Fibroblast of the conjunctiva (primary cell): Measurements from ENCODE around the gene AQP12A.
"Not testable (repeated sequence)": the region's sequence is repeated elsewhere in the genome, so short reads cannot be mapped to it uniquely, and the experiment has no call there.

Experiments used
- DNase-seq: peaks from one replicate; pipeline ENCODE4 v3.0.0-alpha.2; 2010; ENCODE audit warnings: low read depth

AQP12A gene

GRCh38 chr2:240659883-240660282 is 31.8 kb upstream of the AQP12A start:
- not testable (repeated sequence) for DNase-seq

DNA sequence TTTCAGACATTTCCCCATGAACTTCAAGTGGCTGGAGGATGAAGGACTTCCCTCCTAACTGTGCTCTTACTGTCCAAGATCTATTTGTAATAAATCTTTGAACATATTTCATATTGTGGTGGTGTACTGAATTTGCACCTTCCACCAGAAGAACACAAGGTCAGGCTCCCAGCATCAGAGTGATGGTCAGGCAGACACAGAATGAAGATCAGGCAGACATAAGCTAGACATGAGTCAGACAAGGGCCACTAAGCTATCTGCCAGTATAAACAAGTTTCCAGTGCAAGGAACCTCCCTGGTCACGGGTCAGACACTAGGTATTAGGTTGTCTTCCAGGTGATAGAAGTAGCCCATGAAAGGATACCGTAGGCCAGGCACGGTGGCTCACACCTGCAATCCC is 29.0 kb upstream of the AQP12A start:
- no peak for DNase-seq

GRCh38 chr2:240663546-240664190 is 28.0 kb upstream of the AQP12A start:
- no peak for DNase-seq

- DNase-seq: no peak
Measured at GRCh38 chr2:240664622-240665021, 27.0 kb upstream of the AQP12A start.

GRCh38 chr2:240670402-240670801 is 21.3 kb upstream of the AQP12A start:
- DNase-seq: no peak

- DNase-seq: no peak
Measured at GRCh38 chr2:240670950-240671349, 20.7 kb upstream of the AQP12A start.

DNA sequence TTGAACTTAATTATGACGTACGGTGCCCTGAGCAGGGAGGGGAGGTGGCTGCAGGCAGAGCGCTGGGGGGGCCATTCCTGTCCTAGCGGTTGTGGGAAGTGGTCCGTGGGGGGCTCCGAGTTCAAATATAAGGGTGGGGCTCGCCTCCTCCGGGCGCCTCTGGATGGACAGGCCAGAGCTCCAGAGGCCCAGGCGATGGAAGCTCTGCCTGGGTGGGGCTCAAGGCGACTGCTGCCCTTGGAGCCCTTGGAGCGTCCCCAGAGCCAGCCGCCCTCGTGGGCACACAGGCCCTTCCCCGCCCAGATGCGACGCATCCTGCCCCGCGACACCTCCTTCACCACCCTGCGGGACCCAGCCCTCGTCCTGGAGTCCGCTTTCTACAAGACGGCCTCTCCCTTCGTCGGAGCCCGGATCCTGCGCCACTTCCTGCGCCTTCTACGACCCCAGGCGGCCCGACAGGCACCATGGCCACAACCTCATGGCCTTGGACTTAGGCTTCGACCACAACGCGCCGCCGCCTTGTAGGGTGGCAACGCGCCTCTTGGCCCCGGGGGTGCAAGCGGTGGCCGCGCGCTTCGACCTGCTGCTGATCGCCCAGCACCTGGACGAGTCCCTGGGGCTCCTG is 19.5 kb upstream of the AQP12A start:
- no peak for DNase-seq

DNA sequence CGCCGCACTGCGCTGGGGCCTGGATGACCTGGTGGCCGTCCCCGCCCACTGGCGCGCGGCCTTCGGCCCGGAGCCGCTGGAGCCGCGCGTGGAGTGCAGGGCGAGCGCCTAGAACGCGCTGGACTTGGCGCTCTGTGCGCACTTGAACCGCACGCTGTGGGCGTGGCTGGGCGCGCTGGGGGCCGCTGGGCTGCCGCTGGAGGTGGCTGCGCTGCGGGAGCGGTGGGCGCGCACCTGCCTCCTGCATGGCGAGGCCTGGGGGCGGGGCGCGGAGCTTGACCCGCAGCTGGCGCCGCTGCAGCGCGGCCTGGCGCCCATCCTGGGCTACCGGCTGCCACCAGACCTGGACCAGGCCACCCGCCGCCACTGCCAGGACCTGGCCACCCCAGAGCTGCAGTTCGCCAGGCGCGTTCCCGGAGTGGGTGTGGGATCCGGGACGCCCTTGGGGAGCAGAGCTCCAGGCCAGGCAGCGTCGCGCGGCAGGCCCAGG is 18.9 kb upstream of the AQP12A start:
- DNase-seq: no peak

GRCh38 chr2:240674461-240675184 is 17.0 kb upstream of the AQP12A start:
- not testable (repeated sequence) for DNase-seq

DNA sequence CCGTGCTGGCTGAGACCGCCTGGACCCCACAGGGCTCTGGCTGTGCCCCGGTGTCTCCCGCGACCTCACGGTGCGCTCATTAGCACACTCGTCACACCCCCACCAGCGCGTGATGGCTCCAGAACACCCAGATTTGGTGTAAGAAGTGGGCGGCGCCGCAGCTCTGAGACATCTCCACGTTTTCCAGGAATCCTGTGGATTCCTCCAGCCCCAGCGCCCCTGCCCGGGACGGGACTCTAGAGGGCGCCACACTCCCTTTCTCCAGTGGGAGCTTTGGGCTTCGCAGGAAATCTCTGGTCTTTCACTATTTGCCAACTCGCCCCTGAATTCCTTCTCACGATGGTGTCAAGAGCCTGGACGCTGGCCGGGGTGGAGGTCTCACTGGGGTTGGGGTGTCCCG is 16.3 kb upstream of the AQP12A start:
- DNase-seq: not testable (repeated sequence)

DNA sequence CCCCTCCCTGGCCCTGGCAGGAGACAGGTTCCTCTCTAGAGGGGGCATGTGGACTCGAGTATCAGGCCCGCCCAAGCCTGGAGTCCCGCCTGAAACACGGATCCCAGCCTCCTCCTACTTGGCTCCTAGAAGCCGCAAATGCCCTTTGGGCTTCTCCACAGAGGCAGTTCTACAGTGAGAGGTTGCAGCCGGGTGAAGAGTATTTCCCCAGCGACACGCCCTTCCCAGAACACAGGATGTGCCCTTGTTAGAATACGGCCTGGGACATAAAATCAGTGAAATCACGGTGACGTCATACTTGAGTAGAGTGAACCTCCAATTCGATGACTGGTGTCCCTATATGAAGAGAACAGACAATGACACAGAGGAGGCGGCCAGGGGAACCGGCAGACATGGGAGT is 13.6 kb upstream of the AQP12A start:
- DNase-seq: not testable (repeated sequence)

DNA sequence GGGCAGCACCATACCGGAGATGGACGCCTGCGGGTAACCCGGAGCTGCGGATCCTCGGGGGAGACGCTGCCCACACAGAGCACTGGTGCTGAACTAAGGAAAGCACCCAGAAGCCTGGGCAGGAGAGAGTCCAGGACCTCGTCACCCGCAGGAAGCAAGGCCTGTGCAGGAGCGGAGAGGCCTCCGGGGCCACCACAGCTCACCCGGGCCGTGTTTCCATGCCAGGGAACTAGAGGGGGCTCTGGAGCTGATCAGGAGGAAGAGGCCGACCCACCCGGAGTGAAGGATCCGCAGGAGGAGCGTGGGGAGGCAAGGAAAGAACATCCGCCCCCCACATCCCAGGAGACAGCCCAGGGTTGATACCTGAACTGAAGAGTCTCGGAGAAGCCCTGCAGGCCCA is 12.8 kb upstream of the AQP12A start:
- DNase-seq: not testable (repeated sequence)

DNA sequence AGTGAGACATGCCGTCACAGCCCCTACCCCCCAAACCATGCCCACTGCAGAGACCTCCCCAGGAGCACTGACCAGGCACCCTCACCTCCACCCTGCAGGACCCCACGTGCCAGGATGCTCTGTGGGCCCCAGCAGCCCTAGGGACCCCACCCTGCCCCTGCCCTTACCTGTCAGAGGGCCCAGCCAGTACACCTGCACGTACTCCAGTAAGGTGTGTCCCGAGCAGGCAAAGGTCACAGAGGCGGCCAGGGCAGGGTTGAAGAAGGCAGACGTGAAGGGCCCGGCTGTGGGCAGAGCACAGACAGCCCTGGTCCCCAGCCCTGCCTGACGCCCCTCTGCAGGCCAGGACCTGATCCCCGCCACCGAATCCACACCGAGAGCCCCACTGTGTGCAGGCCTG is 11.5 kb upstream of the AQP12A start:
- not testable (repeated sequence) for DNase-seq

- not testable (repeated sequence) for DNase-seq
Measured at GRCh38 chr2:240682431-240683224, 9.0 kb upstream of the AQP12A start, which contains the start of gene AQP12B. AQP12B (minus strand) TSS chr2:240682885; CDS start chr2:240682837, 48 bp downstream.

- not testable (repeated sequence) for DNase-seq
Measured at GRCh38 chr2:240683329-240683979, 8.2 kb upstream of the AQP12A start.

DNA sequence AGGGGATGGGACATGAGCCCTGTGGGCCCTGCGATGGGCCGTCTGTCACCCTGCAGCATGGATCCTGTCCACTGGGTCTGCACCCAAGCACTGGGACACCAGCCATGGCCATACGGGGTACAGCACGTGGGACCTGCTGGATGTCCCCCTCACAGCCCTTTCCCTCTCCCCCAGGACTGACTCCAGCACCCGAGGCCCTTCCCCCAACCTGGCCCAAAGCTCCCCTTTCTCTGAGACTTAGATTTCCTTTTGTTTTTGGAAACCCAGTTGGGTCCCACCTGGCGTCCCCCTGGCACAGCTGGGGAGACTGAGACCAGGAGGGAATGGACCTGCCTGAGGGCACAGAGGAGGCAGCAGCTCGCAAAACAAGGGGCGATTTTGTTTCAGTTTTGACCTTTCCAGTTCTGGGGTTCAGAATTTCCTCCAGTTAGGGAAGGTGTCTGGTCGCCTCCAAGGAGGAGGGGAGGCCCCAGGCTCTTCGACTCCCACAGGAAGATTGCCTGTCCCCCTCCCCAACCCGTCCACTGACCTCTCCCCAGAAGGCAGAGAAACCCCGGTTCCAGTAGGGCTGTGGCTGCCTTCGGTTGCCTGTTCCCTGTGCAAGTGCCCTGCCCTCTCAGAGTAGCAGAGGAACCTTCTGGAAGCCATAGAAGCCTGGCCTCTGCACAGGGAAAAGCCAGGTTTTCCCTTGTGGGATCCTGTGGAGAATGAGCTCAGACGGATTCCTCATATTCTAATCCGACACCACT is 7.5 kb upstream of the AQP12A start:
- not testable (repeated sequence) for DNase-seq

DNA sequence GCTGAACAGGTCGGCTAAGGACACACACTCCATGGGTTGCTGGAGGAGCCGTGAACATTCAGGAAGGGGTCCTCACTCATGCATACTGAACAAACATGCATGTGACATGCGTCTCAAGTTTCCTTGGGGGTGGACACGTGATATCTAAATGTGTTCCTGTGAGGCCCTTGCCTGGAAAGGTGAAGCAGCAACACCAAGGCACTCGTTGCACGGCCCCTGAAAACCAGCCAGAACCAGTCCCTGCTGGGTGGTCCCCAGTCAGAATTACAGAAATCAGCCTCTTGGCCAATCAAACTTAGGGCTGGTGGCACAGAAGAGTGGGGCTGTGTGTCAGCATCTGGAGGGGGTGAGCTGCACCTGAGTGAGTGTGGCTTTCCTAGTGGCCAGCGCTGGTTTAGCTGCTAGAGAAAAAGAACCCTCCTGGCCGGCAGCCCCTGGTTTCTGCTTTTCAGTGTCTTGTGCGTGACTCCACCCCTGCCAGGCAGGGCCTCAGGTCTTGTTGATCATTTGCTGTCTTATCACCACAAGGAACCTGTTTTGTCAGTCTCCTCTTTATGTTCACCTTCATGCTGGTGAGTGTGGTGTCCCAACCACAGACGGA is 5.8 kb upstream of the AQP12A start:
- no peak for DNase-seq

GRCh38 chr2:240686460-240686859 is 5.2 kb upstream of the AQP12A start:
- DNase-seq: no peak

- no peak for DNase-seq
Measured at GRCh38 chr2:240687045-240687740, 4.5 kb upstream of the AQP12A start.
